Vagina (tissue), 2 donors: ENCODE results near the gene PTTG1. TPM values are rescaled to one million over a fixed set of nuclear protein-coding genes. Genes with fewer than 3 reads are reported as not detected.

Source experiments
- DNase-seq, 2 donors: peaks; one replicate each; pipeline ENCODE4 v3.0.0-alpha.2; 2017; ENCODE audit errors: extremely low spot score in 2 of 2
- H3K27ac ChIP-seq: fragments of 200-600 bp; sonication (generic); one replicate; pipeline ENCODE4 v1.5.1; 2019
- H3K27me3 ChIP-seq: fragments of 200-600 bp; sonication (generic); one replicate; pipeline ENCODE4 v1.5.1; 2019
- H3K36me3 ChIP-seq, 2 donors: fragments of 200-600 bp; sonication (generic); one replicate each; pipeline ENCODE4 v1.5.1; 2017 to 2019
- H3K4me1 ChIP-seq: fragments of 200-600 bp; sonication (generic); one replicate; pipeline ENCODE4 v1.5.1; 2019
- H3K4me3 ChIP-seq, 2 donors: fragments of 200-600 bp; sonication (generic); 1 replicate in 1 of 2; 2 replicates in 1 of 2; pipeline ENCODE4 v1.5.1; 2016 to 2019
- H3K9me3 ChIP-seq: fragments of 200-600 bp; sonication (generic); one replicate; pipeline ENCODE4 v1.5.1; 2019
- POLR2A ChIP-seq, 2 donors: fragments of 450-650 bp; IDR thresholded peaks; one replicate each; pipeline ENCODE4 v1.6.1; 2017; ENCODE audit warnings: antibody characterized with exemption in 2 of 2, mild to moderate bottlenecking in 2 of 2, moderate library complexity in 2 of 2
- POLR2AphosphoS5 ChIP-seq, 2 donors: sonication (generic); formaldehyde crosslinking; IDR thresholded peaks; one replicate each; pipeline ENCODE4 v1.9.0; 2017; ENCODE audit warnings: antibody characterized with exemption in 2 of 2, mild to moderate bottlenecking in 2 of 2, low read depth in 1 of 2; ENCODE audit not compliant: insufficient read depth in 1 of 2
- intact Hi-C: fragments of 100-400 bp; cut with DNase I; formaldehyde crosslinking; loops from one replicate; pipeline ENCODE4 v1.15.1; 2023
- total RNA-seq: library from RNA; depleted of rRNA; stranded (reverse); fragments of >200 nt; gene quantifications from one replicate; pipeline ENCODE4 v1.2.3, GENCODE V29; 2016
- TF ChIP-seq, protein P1 (sequence below), 3 experiments: fragments of 450-650 bp in 2 of 3; fragments of 200-600 bp in 1 of 3; sonication (generic) in 1 of 3; IDR thresholded peaks; one replicate each; pipeline ENCODE4 v1.5.1; 2017 to 2019; ENCODE audit warnings: antibody characterized with exemption in 3 of 3, mild to moderate bottlenecking in 2 of 3, moderate library complexity in 2 of 3

Gene PTTG1
- total RNA-seq, 1 donor from 2014 or later, result 89.1 TPM

DNA sequence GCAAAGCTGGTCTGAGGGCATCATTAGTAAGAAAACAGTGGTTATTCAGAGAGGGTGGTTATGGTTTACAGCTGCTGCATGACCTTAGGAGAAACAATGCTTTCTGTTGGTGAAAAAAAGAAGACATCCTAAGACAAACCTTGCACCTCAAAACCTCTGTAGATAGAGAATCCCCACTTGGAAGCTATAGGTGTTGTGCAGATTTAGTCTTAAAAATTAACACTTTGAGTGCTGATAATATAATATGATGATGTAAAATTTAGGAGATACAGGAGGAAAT is 1.4 kb upstream of the PTTG1 start:
- no peak for TF ChIP-seq POLR2AphosphoS5 (IDR thresholded peaks at IDR 0.05; ENCODE audit: insufficient read depth in 1 of 2, low read depth in 1 of 2)
- no peak for TF ChIP-seq POLR2A (IDR thresholded peaks at IDR 0.05)
- TF ChIP-seq, protein P1, sequence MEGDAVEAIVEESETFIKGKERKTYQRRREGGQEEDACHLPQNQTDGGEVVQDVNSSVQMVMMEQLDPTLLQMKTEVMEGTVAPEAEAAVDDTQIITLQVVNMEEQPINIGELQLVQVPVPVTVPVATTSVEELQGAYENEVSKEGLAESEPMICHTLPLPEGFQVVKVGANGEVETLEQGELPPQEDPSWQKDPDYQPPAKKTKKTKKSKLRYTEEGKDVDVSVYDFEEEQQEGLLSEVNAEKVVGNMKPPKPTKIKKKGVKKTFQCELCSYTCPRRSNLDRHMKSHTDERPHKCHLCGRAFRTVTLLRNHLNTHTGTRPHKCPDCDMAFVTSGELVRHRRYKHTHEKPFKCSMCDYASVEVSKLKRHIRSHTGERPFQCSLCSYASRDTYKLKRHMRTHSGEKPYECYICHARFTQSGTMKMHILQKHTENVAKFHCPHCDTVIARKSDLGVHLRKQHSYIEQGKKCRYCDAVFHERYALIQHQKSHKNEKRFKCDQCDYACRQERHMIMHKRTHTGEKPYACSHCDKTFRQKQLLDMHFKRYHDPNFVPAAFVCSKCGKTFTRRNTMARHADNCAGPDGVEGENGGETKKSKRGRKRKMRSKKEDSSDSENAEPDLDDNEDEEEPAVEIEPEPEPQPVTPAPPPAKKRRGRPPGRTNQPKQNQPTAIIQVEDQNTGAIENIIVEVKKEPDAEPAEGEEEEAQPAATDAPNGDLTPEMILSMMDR (IDR thresholded peaks at IDR 0.05), result no peak
- peaks cover 41% of the 10 kb centered on the region for H3K4me1 ChIP-seq
- no peaks in the 10 kb centered on the region for H3K9me3 ChIP-seq
- H3K27me3 ChIP-seq, result no peaks in the 10 kb centered on the region
- H3K27ac ChIP-seq, result peak overlapping the region; percentile 96
- H3K4me3 ChIP-seq, result no peak overlapping the region
- H3K36me3 ChIP-seq, result no peaks in the 10 kb centered on the region
- no peak for DNase-seq
- intact Hi-C loops, result no loop called here

DNA sequence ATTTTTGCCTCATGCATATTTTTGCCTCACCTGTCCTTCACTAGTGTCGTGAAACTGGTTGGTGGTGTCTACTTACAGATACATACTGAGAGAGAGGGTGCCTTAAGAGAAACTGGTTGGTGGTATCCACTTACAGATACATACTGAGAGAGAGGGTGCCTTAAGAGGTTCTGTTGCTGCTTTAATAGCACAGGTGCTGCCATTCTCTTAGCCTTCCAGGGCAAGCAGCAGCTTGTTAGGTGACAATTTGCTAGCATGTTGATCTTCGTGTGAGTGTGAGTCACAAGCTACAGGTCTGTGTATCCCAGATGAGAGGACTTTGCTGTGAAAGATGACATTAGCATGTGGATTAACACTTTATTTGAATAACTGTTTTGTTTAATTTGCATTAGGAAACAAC is 1.4 kb downstream of the PTTG1 start:
- intact Hi-C loops, result no loop called here
- Histone ChIP-seq H3K4me1 (peaks cover 18% of the 10 kb centered on the region), H3K4me3 (no peak overlapping the region), H3K27ac (no peak overlapping the region), H3K36me3 (no peaks in the 10 kb centered on the region), H3K27me3 (no peaks in the 10 kb centered on the region), H3K9me3 (no peaks in the 10 kb centered on the region)
- no peak for TF ChIP-seq POLR2A (IDR thresholded peaks at IDR 0.05)
- TF ChIP-seq POLR2AphosphoS5 (IDR thresholded peaks at IDR 0.05; ENCODE audit: insufficient read depth in 1 of 2, low read depth in 1 of 2), result peak in 1 of 2 donors; percentile 78
- no peak for DNase-seq

DNA sequence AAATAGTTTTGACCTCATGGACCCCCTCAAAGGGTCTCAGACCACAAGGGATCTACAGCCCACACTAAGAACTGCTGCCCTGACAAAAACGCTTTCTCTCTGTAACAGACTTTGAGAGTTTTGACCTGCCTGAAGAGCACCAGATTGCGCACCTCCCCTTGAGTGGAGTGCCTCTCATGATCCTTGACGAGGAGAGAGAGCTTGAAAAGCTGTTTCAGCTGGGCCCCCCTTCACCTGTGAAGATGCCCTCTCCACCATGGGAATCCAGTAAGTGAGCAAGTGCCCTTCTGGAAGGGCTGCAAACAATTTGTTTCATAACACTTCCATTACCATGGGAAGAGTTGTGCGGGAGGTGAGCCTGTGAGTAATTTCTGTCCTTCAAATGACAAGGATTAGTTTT is 6.0 kb downstream of the PTTG1 start:
- no peak overlapping the region for H3K4me3 ChIP-seq
- H3K27me3 ChIP-seq, result no peaks in the 10 kb centered on the region
- TF ChIP-seq POLR2AphosphoS5 (IDR thresholded peaks at IDR 0.05; ENCODE audit: insufficient read depth in 1 of 2, low read depth in 1 of 2), result no peak
- TF ChIP-seq, protein P1 (IDR thresholded peaks at IDR 0.05), result no peak
- no peak overlapping the region for H3K27ac ChIP-seq
- DNase-seq, result no peak
- H3K4me1 ChIP-seq, result no peaks in the 10 kb centered on the region
- intact Hi-C loops, result no loop called here
- no peaks in the 10 kb centered on the region for H3K9me3 ChIP-seq
- H3K36me3 ChIP-seq, result no peaks in the 10 kb centered on the region

DNA sequence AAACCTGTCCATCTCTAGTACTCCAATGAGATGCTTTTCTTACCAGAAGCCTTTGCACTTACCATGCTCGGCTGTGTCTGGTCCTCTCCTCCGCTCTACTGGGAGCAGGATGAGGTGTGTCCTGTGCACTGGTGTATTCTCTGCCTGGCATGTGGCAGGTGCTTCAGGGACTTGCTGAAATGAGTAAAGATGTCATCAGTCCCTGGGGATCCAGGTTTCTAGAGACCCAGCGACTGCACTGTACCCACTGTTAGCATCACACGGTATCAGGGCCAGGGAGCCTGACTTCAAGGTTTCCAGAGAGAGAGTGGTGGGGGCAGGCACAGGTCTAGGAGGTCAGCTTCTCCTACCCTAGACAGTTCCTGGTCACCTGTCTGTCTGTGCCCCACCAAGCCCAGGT is 10.5 kb downstream of the PTTG1 start:
- no peaks in the 10 kb centered on the region for H3K36me3 ChIP-seq
- intact Hi-C loops, result no loop called here
- H3K27me3 ChIP-seq, result no peaks in the 10 kb centered on the region
- no peak overlapping the region for H3K4me3 ChIP-seq
- H3K27ac ChIP-seq, result no peak overlapping the region
- TF ChIP-seq POLR2A (IDR thresholded peaks at IDR 0.05) (no peak), POLR2AphosphoS5 (IDR thresholded peaks at IDR 0.05; ENCODE audit: insufficient read depth in 1 of 2, low read depth in 1 of 2) (no peak)
- TF ChIP-seq, protein P1 (IDR thresholded peaks at IDR 0.05), result no peak
- H3K4me1 ChIP-seq, result no peaks in the 10 kb centered on the region
- DNase-seq, result no peak
- no peaks in the 10 kb centered on the region for H3K9me3 ChIP-seq

DNA sequence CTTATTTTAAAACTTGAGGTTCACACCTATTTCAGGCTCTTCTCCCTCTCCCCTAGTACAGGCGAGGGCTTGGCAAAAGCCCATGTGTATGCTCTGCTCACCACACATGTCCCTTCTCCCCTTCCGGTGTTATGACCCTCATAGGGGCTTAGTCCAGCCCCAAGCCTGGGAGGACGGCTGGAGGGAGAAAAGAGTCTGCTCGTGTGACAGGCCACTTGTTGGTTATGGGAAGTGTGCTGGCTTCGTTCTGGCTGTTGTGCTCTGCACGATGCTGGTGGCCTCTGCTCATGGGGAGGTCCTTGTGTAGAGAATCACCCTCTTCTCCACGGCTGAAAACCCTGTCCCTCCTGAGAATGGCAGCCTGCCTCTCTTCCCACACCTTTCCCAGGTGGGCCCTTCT is 11.1 kb downstream of the PTTG1 start:
- Histone ChIP-seq H3K36me3 (no peaks in the 10 kb centered on the region), H3K9me3 (no peaks in the 10 kb centered on the region), H3K4me3 (no peak overlapping the region), H3K27ac (no peak overlapping the region), H3K27me3 (no peaks in the 10 kb centered on the region), H3K4me1 (no peaks in the 10 kb centered on the region)
- no peak for DNase-seq
- intact Hi-C loops, result no loop called here
- TF ChIP-seq POLR2A (IDR thresholded peaks at IDR 0.05) (no peak), POLR2AphosphoS5 (IDR thresholded peaks at IDR 0.05; ENCODE audit: insufficient read depth in 1 of 2, low read depth in 1 of 2) (no peak)
- TF ChIP-seq, protein P1 (IDR thresholded peaks at IDR 0.05), result no peak

DNA sequence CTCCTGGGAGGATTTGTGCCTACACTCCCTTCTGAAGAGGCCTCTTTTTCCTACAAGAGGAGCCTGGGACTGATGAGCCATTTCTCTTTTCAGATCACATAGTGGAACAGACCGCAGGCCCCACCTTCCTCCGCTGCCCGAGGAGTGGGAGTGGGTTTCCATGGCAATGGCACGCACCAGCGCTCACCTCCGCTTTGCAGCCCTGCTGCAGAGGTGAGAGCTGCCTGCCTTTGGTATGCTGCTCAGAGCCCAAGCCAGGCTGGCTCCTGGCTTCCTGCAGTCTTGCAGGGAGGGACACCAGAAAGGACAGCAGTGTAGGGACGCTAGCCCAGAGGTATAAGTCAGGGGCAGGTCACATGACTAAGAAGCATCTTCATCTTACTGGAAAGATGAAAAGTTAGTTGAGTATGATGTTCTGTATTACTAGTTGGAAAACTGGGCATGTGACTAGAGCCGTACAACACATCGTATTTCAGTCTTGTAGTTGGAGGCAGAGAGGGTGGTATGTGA is 12.4 kb downstream of the PTTG1 start:
- Histone ChIP-seq H3K27ac (no peak overlapping the region), H3K9me3 (no peaks in the 10 kb centered on the region), H3K4me1 (peaks cover 6% of the 10 kb centered on the region), H3K27me3 (no peaks in the 10 kb centered on the region), H3K36me3 (no peaks in the 10 kb centered on the region), H3K4me3 (no peak overlapping the region)
- no peak for DNase-seq
- intact Hi-C loops, result no loop called here
- TF ChIP-seq POLR2A (IDR thresholded peaks at IDR 0.05) (no peak), POLR2AphosphoS5 (IDR thresholded peaks at IDR 0.05; ENCODE audit: insufficient read depth in 1 of 2, low read depth in 1 of 2) (no peak)
- TF ChIP-seq, protein P1 (IDR thresholded peaks at IDR 0.05), result no peak
